Activated T-cell treated with anti-CD3 and anti-CD28 coated beads, Interleukin-2, amount 50 U/mL, for 48 hours (primary cell): ENCODE measurements around the gene TEX19.
A peak's percentile ranks its signal among the peaks of the same experiment; 100 is the strongest.
"Not testable (repeated sequence)": the region's sequence is repeated elsewhere in the genome, so short reads cannot be mapped to it uniquely, and the experiment has no call there.

Source experiments
- DNase-seq, 2 experiments: peaks; one replicate each; pipeline ENCODE4 v3.0.0-alpha.2; 2020

TEX19 gene

GRCh38 chr17:82394278-82394677 is 35.2 kb downstream of the TEX19 start:
- DNase-seq, result no peak

GRCh38 chr17:82396601-82397435 is 37.8 kb downstream of the TEX19 start:
- no peak for DNase-seq

GRCh38 chr17:82397449-82398335 is 38.6 kb downstream of the TEX19 start:
- DNase-seq, result no peak

GRCh38 chr17:82399041-82399441 is 40.0 kb downstream of the TEX19 start:
- DNase-seq, result no peak

GRCh38 chr17:82399601-82400101 is 40.6 kb downstream of the TEX19 start:
- no peak for DNase-seq

- no peak for DNase-seq
Measured at GRCh38 chr17:82400206-82400605, 41.2 kb downstream of the TEX19 start.

- DNase-seq, result peak; percentile 66 to 72
Measured at GRCh38 chr17:82400830-82401229, 41.8 kb downstream of the TEX19 start.

- no peak for DNase-seq
Measured at GRCh38 chr17:82402865-82403264, 43.8 kb downstream of the TEX19 start.

- no peak for DNase-seq
Measured at GRCh38 chr17:82403662-82404660, 44.9 kb downstream of the TEX19 start.

- DNase-seq, result no peak
Measured at GRCh38 chr17:82405051-82405450, 46.0 kb downstream of the TEX19 start.

GRCh38 chr17:82406131-82406671 is 47.2 kb downstream of the TEX19 start:
- DNase-seq, result no peak

GRCh38 chr17:82407255-82407654 is 48.2 kb downstream of the TEX19 start:
- DNase-seq, result no peak

GRCh38 chr17:82408288-82408937 is 49.4 kb downstream of the TEX19 start:
- no peak for DNase-seq

- no peak for DNase-seq
Measured at GRCh38 chr17:82408938-82409318, 49.9 kb downstream of the TEX19 start.

- DNase-seq, result no peak
Measured at GRCh38 chr17:82410014-82410716, 51.1 kb downstream of the TEX19 start.

GRCh38 chr17:82411396-82412053 is 52.5 kb downstream of the TEX19 start:
- no peak for DNase-seq

GRCh38 chr17:82412081-82412480 is 53.0 kb downstream of the TEX19 start:
- DNase-seq, result not testable (repeated sequence)

GRCh38 chr17:82412535-82413520 is 53.8 kb downstream of the TEX19 start:
- DNase-seq, result no peak
